ENCODE data around the gene DACT1. TPM values are rescaled to one million over a fixed set of nuclear protein-coding genes. Genes with fewer than 3 reads are reported as not detected.
A peak's percentile ranks its signal among the peaks of the same experiment; 100 is the strongest.

The DACT1 gene
- total RNA-seq, 3 donors from 2014 or later, result 5.0 to 9.8 (median 5.1) TPM

DNA sequence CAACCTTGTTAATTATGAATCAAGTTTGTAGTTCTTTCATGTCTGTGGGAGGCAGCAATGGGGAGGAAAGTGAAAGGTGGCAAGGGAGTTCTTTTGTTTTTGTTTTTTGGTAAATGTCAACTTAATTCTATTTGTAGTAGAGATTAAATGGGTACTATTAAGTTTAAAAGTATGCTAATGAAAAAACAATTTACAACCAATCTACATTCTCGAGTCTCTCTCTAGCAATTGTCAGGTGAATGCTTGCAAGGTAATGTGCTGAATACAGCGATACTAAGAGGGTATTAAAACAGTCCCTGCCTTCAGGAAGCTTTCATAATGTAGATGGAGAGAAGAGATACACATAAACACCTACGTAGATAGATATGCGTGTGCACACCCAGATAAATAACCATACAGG, 1.6 kb upstream of the DACT1 start:
- Histone ChIP-seq H3K4me3 (no peak overlapping the region), H3K27ac (no peak overlapping the region), H3K9me3 (no peaks in the 10 kb centered on the region), H3K4me1 (peaks cover 0 to 5% of the 10 kb centered on the region in 2 donors), H3K36me3 (no peaks in the 10 kb centered on the region), H3K27me3 (no peaks in the 10 kb centered on the region)
- intact Hi-C loops (cut with DNase I; ENCODE audit: low total_unique reads), result no loop called here
- no peak for DNase-seq (ENCODE audit: low spot score in 2 of 2)
- TF ChIP-seq CTCF (IDR thresholded peaks at IDR 0.05) (no peak), POLR2AphosphoS5 (IDR thresholded peaks at IDR 0.05) (no peak), POLR2A (IDR thresholded peaks at IDR 0.05) (no peak)

GRCh38 chr14:58637040-58637390, 747 bp upstream of the DACT1 start:
- intact Hi-C loops (cut with DNase I; ENCODE audit: low total_unique reads), result no loop called here
- Histone ChIP-seq H3K27me3 (no peaks in the 10 kb centered on the region), H3K4me1 (peaks cover 0 to 5% of the 10 kb centered on the region in 2 donors), H3K4me3 (peak overlapping the region; percentile 64 to 85 (median 72)), H3K9me3 (no peaks in the 10 kb centered on the region), H3K36me3 (no peaks in the 10 kb centered on the region), H3K27ac (peak overlapping the region in 1 of 2 donors; percentile 91)
- no peak for DNase-seq (ENCODE audit: low spot score in 2 of 2)
- TF ChIP-seq POLR2AphosphoS5 (IDR thresholded peaks at IDR 0.05) (no peak), CTCF (IDR thresholded peaks at IDR 0.05) (no peak), POLR2A (IDR thresholded peaks at IDR 0.05) (no peak)

DNA sequence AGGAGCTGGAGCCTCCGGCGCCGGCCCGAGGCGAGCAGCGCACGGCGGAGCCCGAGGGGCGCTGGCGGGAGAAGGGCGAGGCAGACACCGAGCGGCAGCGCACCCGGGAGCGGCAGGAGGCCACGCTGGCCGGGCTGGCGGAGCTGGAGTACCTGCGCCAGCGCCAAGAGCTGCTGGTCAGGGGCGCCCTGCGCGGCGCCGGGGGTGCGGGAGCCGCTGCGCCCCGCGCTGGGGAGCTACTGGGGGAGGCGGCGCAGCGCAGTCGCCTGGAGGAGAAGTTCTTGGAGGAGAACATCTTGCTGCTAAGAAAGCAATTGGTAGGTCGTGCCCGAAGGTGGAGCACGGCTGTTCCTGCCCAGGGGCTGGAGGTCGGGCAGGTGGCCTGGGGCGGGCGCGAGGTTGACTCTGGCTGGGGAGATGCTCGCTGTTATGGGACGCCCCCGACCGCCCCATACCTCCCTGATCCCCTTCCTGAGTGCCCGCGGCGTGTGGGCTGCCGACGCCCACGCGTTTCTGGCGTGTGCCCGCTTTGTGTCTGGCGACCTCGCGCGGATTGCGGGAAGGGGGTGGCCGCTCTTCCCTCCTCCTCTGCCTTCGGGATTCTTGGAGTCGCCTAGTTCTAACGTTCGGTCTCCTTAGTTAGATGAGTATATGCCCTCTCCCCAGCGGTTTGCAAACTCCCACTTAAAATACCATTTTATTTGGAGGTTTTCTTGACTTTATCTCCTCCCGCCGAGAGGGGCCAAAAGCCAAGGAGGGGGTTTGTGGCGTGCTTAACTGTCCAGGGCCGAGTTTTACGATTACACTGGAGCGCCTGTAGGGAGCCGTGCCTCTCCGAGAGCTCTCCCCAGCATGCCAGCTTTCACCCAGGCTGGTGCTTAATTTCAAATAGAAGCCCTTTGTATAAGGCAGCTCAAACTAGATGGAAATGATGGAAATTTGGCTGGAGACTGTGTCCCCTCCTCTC, 752 bp downstream of the DACT1 start:
- Histone ChIP-seq H3K4me1 (peaks cover 0 to 5% of the 10 kb centered on the region in 2 donors), H3K27me3 (no peaks in the 10 kb centered on the region), H3K4me3 (peak overlapping the region; percentile 64 to 85 (median 72)), H3K36me3 (no peaks in the 10 kb centered on the region), H3K9me3 (no peaks in the 10 kb centered on the region), H3K27ac (peak overlapping the region; percentile 79 to 91)
- intact Hi-C loops (cut with DNase I; ENCODE audit: low total_unique reads), result no loop called here
- no peak for DNase-seq (ENCODE audit: low spot score in 2 of 2)
- TF ChIP-seq CTCF (IDR thresholded peaks at IDR 0.05) (no peak), POLR2AphosphoS5 (IDR thresholded peaks at IDR 0.05) (no peak)

DNA sequence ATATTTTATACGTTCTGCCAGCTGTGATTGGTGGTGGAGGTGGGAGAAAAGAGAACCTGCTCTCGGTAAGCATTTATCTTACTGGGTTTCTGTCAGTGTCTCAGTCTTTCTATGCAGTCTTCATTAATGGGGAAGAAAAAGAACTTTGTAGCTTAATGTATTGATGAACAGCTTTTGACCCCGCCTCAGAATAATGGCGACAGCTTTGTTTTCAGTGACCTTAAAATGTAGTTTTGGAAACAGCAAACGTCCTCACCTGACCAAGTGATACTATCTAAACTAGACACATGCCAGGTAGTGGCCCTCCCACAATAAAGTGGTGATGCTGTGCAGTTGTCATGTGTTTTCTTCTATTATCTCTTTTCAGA, 1.4 kb downstream of the DACT1 start:
- no peaks in the 10 kb centered on the region for H3K36me3 ChIP-seq
- no peaks in the 10 kb centered on the region for H3K27me3 ChIP-seq
- peak overlapping the region in 1 of 2 donors; percentile 91 for H3K27ac ChIP-seq
- H3K9me3 ChIP-seq, result no peaks in the 10 kb centered on the region
- intact Hi-C loops (cut with DNase I; ENCODE audit: low total_unique reads), result no loop called here
- TF ChIP-seq POLR2A (IDR thresholded peaks at IDR 0.05) (no peak), POLR2AphosphoS5 (IDR thresholded peaks at IDR 0.05) (no peak), CTCF (IDR thresholded peaks at IDR 0.05) (no peak)
- peaks cover 0 to 5% of the 10 kb centered on the region in 2 donors for H3K4me1 ChIP-seq
- DNase-seq (ENCODE audit: low spot score in 2 of 2), result no peak
- H3K4me3 ChIP-seq, result peak overlapping the region; percentile 64 to 85 (median 72)

DNA sequence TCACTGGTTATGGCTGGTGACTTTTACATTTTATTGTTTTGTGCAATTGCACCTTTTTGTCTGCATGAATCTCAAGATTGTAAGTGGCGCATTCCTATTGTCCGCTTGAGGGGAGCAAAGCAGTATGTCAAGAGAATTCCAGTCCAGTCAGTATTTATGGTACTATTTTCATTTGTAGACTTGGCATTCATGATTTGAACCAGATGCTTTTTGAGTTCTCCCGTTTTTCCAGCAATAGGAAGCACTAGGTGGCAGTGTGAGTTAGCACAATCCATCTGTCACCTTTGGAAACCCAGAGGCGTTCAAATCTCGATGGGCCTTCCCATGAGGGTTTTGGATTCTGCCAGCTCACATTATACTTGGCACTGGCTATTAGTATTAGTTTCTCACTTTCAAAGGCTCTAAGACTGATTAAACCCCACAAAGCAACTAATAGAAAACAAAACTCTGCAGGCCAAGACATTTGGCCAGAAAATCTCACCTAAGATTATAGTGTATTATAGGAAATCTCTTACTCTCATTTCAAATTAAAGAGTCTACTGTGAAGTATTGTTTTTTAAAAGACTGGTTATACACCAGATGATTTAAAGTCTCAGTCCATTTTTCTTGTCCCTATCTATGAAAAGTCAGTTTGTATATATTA, 2.2 kb downstream of the DACT1 start:
- no peak for DNase-seq (ENCODE audit: low spot score in 2 of 2)
- no peaks in the 10 kb centered on the region for H3K36me3 ChIP-seq

More for the DNA sequence above, 2.2 kb downstream of the DACT1 start:
- H3K27ac ChIP-seq, result no peak overlapping the region
- peaks cover 0 to 5% of the 10 kb centered on the region in 2 donors for H3K4me1 ChIP-seq
- H3K4me3 ChIP-seq, result peak overlapping the region in 1 of 3 donors; percentile 85
- H3K27me3 ChIP-seq, result no peaks in the 10 kb centered on the region
- H3K9me3 ChIP-seq, result no peaks in the 10 kb centered on the region
- intact Hi-C loops (cut with DNase I; ENCODE audit: low total_unique reads), result no loop called here
- TF ChIP-seq CTCF (IDR thresholded peaks at IDR 0.05), result peak in 2 of 3 donors; percentile 46 to 48
- no peak for TF ChIP-seq POLR2AphosphoS5 (IDR thresholded peaks at IDR 0.05)

All from breast epithelium (tissue), 4 donors.